Endothelial cell of hepatic sinusoid (primary cell): ENCODE measurements around the gene POLR3F.
"Not testable (repeated sequence)": the region's sequence is repeated elsewhere in the genome, so short reads cannot be mapped to it uniquely, and the experiment has no call there.

ENCODE experiments used
- in situ Hi-C: cut with HindIII; loops from 2 replicates; pipeline ENCODE4 v1.10.0; 2017; ENCODE audit warnings: low sequenced_read_pairs

POLR3F gene

GRCh38 chr20:18466894-18467730 lies at the start of gene POLR3F, which contains the start of gene DZANK1:
TSS of gene POLR3F (plus strand) at chr20:18467390. CDS start at chr20:18467507, 117 bp downstream.
TSS of gene DZANK1 (minus strand) at chr20:18467030. CDS start at chr20:18465358, 1,672 bp downstream.
- in situ Hi-C loops, result no loop called here

- in situ Hi-C loops, result no loop called here
Observed at GRCh38 chr20:18421608-18422007, 45.6 kb upstream of the POLR3F start.

GRCh38 chr20:18427214-18427613 lies 40.0 kb upstream of the POLR3F start:
- in situ Hi-C loops, result no loop called here

DNA sequence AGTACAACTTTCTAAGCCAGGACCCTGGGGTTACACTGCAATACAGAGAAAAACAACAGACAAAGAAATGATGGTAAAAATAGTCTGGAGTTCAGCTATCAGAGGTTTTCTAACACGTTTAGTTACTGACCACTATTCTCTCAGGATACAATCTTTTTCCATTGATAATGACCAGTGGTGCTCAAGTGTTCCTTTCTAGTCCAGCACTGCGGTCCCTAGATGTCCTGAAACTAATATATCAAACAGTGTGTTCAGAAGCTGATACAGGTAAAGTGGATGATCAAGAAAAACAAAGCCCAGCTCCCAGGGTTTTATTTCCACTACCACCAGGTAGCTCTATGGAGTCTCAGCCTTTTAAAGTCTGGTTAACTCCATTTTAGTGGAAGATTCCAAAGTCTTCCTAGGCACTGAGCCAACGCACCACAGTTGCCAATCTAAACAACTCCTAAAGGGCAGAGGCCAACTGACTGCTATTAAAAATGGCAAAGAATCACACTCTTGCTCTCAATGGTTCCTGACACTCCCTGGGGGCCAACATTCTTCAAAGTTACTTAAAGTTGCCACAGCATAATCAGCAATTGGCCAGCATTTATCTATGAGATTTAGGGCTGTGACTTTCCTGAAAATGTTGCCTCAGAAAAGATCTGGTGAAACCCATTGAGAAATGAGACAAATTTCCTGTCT lies 38.6 kb upstream of the POLR3F start:
- in situ Hi-C loops, result no loop called here

DNA sequence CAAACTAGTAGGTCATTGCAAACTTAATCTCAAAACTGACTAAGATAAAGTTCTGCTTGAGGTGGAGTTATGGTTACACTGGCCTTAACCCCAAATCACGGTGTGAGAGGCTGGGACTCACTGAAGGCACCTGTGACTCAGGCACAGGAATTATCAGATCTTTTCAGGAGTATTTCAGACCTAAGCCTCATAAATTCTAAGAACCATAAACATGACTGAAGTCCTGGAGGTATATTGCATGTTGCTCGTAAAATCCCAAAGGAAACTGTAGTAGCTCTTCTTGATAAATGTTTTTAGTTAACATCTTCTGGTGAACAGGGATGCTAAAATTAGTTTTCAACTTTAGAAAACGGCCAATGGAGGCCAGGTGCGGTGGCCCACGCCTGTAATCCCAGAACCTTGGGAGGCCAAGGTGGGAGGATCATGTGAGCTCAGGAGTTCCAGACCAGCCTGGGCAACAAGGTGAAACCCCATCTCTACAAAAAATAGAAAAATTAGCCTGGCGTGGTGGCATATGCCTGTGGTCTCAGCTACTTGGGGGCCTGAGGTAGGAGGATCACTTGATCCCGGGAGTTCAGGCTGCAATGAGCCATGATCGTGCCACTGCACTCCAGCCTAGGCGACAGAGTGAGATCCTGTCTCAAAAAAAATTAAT lies 36.9 kb upstream of the POLR3F start:
- in situ Hi-C loops, result loop anchor here (5.0 kb wide), 1 partner anchor 107 kb away; no protein-coding TSS in a partner anchor

GRCh38 chr20:18431206-18431605 lies 36.0 kb upstream of the POLR3F start:
- in situ Hi-C loops, result loop anchor here (5.0 kb wide), 1 partner anchor 106 kb away; no protein-coding TSS in a partner anchor

GRCh38 chr20:18436847-18437246 lies 30.3 kb upstream of the POLR3F start:
- in situ Hi-C loops, result no loop called here

GRCh38 chr20:18440403-18440802 lies 26.8 kb upstream of the POLR3F start:
- in situ Hi-C loops, result loop anchor here (5.0 kb wide), 1 partner anchor 53 kb away; no protein-coding TSS in a partner anchor

DNA sequence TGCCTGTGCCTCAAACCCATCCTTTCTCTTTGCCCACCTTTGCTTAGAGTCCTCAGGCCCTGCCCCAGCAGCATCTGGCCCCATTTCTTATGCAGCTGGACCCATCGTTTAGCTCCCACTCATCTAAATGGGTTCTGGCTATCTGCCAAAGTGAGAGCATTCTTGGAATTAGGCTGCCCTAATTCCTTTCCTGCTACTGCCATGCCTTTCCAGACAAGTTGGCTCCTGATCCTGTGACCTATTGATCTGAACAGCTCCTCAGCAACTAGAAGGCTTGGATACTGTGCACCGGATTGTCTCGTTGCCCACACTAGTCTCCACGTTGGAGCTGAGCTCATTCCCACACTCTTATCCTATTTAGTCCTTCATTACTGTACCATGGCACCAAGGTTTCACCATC lies 23.3 kb upstream of the POLR3F start:
- in situ Hi-C loops, result loop anchor here (5.0 kb wide), 1 partner anchor 57 kb away; no protein-coding TSS in a partner anchor

- in situ Hi-C loops, result no loop called here
Observed at GRCh38 chr20:18456600-18456999, 10.6 kb upstream of the POLR3F start.

- in situ Hi-C loops, result no loop called here
Observed at GRCh38 chr20:18465536-18466200, 1.5 kb upstream of the POLR3F start.

DNA sequence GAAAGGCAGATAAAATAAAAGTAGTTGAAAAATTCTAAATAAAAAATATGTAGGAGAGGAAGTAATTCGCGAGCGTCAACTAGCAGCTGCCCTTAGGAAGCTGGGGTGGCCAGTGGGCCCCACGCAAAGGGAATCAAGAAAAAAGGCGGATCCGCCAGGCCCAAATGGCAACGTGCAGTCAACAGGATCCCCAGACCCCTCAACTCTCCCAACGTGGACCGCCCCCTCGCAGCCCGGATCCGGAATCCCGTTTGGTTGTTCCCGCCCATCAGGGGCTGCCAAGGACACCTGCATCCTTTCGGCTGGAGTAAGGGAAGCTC lies 656 bp upstream of the POLR3F start:
- in situ Hi-C loops, result no loop called here

- in situ Hi-C loops, result loop anchor here (5.0 kb wide), 2 partner anchors 50 to 75 kb away; no protein-coding TSS in a partner anchor
Observed at GRCh38 chr20:18477218-18477617, 10.0 kb downstream of the POLR3F start.

DNA sequence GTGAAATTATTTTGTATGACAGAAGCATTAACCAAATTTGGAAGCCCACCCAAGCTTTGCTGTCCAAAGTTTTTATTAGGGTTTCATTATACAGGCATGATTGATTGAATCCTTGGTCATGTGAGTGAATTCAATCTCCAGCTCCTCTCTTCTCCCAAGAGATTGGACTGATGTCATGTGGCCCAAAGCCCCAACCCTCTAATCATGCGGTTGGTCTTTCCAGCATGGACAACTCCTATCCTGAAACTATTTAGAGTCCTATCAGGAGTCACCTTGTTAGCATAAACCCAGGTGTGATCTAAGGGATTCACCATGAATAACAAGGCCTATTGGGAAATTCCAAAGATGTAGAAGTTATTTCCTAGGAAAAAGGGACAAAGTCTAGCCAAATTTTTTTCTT lies 10.6 kb downstream of the POLR3F start:
- in situ Hi-C loops, result loop anchor here (5.0 kb wide), 2 partner anchors 49 to 76 kb away; no protein-coding TSS in a partner anchor

- in situ Hi-C loops, result no loop called here
Observed at GRCh38 chr20:18481596-18481995, 14.4 kb downstream of the POLR3F start.

GRCh38 chr20:18488301-18488700 lies 21.1 kb downstream of the POLR3F start:
- in situ Hi-C loops, result no loop called here

- in situ Hi-C loops, result no loop called here
Observed at GRCh38 chr20:18496042-18496441, 28.9 kb downstream of the POLR3F start.

GRCh38 chr20:18496740-18497592 lies 29.8 kb downstream of the POLR3F start, which contains the start of gene RBBP9:
TSS of gene RBBP9 (minus strand) at chr20:18497225. CDS start at chr20:18497167, 58 bp downstream.
- in situ Hi-C loops, result no loop called here

DNA sequence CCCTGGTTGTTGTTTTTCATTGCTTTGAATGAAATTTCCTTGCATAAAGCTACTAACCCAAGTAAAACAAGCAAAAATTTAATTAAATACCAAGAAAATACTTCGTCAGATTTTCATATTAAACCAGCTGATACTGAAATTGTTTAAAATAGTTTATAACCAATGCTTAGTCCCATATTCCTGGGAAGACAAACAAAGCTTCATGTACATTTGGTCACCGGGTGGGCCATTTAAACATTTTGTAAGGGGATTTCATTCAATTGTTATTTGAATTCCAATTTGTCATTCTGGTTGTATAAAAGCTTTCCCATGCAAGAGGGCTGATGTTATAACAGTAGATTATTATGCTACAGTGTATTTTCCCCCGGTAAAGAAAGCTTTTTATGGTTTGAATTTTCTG lies 30.4 kb downstream of the POLR3F start:
- in situ Hi-C loops, result no loop called here

GRCh38 chr20:18501672-18502071 lies 34.5 kb downstream of the POLR3F start:
- in situ Hi-C loops, result not testable (repeated sequence)
